Panc1 (cell line): ENCODE data around the gene HOXA13. TPM values are rescaled to one million over a fixed set of nuclear protein-coding genes. Genes with fewer than 3 reads are reported as not detected.

Experiments
- ATAC-seq: fragments of 200-7000 bp; cut with Tn5 transposase; 2 replicates; pipeline ENCODE4 v1.9.1; 2020; ENCODE audit warnings: mild to moderate bottlenecking, moderate library complexity
- BruUV-seq: library from RNA; stranded (reverse); fragments of 400-500 nt; replicated peaks from 2 replicates; lab custom pipeline; 2021; lab: Mats Ljungman, UMichigan
- CTCF ChIA-PET: fragments of 300-600 bp; sonication (Branson Sonifier 250); formaldehyde crosslinking; loops from one replicate; lab custom pipeline; 2022; ENCODE audit warnings: antibody characterized with exemption; lab: Charles Lee
- POLR2A ChIA-PET: fragments of 300-600 bp; sonication (Branson Sonifier 250); formaldehyde crosslinking; loops from one replicate; lab custom pipeline; 2022; ENCODE audit warnings: antibody characterized with exemption; lab: Charles Lee
- DNase-seq: peaks from one replicate; pipeline ENCODE4 v3.0.0-alpha.2; 2010; ENCODE audit warnings: low read depth, low spot score
- H3K27ac ChIP-seq: 2 replicates; pipeline ENCODE4 v1.5.1; 2011; ENCODE audit warnings: mild to moderate bottlenecking, low read length, inconsistent platforms
- H3K27me3 ChIP-seq: fragments of 200-500 bp; sonication (Bioruptor generic); 2 replicates; pipeline ENCODE4 v1.6.0; 2014; ENCODE audit warnings: low read length, inconsistent platforms; ENCODE audit not compliant: control insufficient read depth, insufficient read depth
- H3K36me3 ChIP-seq: fragments of 200-500 bp; sonication (Bioruptor generic); 2 replicates; pipeline ENCODE4 v1.5.1; 2014; ENCODE audit warnings: inconsistent platforms, mild to moderate bottlenecking, low read length, moderate library complexity; ENCODE audit not compliant: control insufficient read depth, insufficient read depth
- H3K4me1 ChIP-seq: 2 replicates; pipeline ENCODE4 v1.5.1; 2011; ENCODE audit warnings: inconsistent platforms, mild to moderate bottlenecking, low read length, moderate library complexity; ENCODE audit not compliant: control insufficient read depth, insufficient read depth
- H3K4me3 ChIP-seq, 2 experiments: 2 replicates each; pipeline ENCODE4 v1.5.1; 2011 to 2012; ENCODE audit warnings: low read depth in 2 of 2, low read length in 2 of 2, mild to moderate bottlenecking in 2 of 2, inconsistent platforms in 1 of 2, moderate library complexity in 1 of 2
- H3K9me3 ChIP-seq: fragments of 200-500 bp; sonication (Bioruptor generic); 2 replicates; pipeline ENCODE4 v1.5.1; 2014; ENCODE audit warnings: low read depth, mild to moderate bottlenecking, inconsistent platforms, low read length, moderate library complexity; ENCODE audit not compliant: control insufficient read depth, insufficient read depth
- POLR2AphosphoS5 ChIP-seq: IDR thresholded peaks from 2 replicates; pipeline ENCODE4 v1.6.1; 2012; ENCODE audit warnings: mild to moderate bottlenecking, low read depth, low read length, moderate library complexity
- SIN3A ChIP-seq: IDR thresholded peaks from 2 replicates; pipeline ENCODE4 v1.6.1; 2012; ENCODE audit warnings: low read depth, mild to moderate bottlenecking, low read length, moderate library complexity, borderline replicate concordance; ENCODE audit not compliant: insufficient read depth
- TCF7L2 ChIP-seq: IDR thresholded peaks from 2 replicates; pipeline ENCODE4 v1.6.1; 2011; ENCODE audit warnings: mild to moderate bottlenecking, low read depth, low read length, inconsistent platforms
- in situ Hi-C: cut with HindIII; loops from 2 replicates; pipeline ENCODE4 v1.10.0; 2016; ENCODE audit warnings: low sequenced_read_pairs, low pct_unique_long_range_greater_than_20kb
- intact Hi-C: fragments of 100-400 bp; cut with micrococcal nuclease; formaldehyde crosslinking; loops from one replicate; pipeline ENCODE4 v1.10.0; 2022; ENCODE audit not compliant: unreplicated experiment
- total RNA-seq: library from RNA; stranded (reverse); gene quantifications from one replicate; pipeline ENCODE4 v1.2.1, GENCODE V29; 2021; ENCODE audit not compliant: unreplicated experiment
- TF ChIP-seq, protein P1 (sequence below), 2 experiments: IDR thresholded peaks; 2 replicates each; pipeline ENCODE4 v1.6.1; 2011 to 2012; ENCODE audit warnings: low read depth in 2 of 2, control low read depth in 1 of 2, low read length in 1 of 2, mild to moderate bottlenecking in 1 of 2, moderate library complexity in 1 of 2; ENCODE audit not compliant: insufficient read depth in 1 of 2
- TF ChIP-seq, protein P2 (sequence below): fragments of 450-650 bp; IDR thresholded peaks from 2 replicates; pipeline ENCODE4 v1.5.1; 2017; ENCODE audit warnings: mild to moderate bottlenecking

Gene HOXA13
- total RNA-seq, 1 experiment from 2014 or later: 1.2 TPM

DNA sequence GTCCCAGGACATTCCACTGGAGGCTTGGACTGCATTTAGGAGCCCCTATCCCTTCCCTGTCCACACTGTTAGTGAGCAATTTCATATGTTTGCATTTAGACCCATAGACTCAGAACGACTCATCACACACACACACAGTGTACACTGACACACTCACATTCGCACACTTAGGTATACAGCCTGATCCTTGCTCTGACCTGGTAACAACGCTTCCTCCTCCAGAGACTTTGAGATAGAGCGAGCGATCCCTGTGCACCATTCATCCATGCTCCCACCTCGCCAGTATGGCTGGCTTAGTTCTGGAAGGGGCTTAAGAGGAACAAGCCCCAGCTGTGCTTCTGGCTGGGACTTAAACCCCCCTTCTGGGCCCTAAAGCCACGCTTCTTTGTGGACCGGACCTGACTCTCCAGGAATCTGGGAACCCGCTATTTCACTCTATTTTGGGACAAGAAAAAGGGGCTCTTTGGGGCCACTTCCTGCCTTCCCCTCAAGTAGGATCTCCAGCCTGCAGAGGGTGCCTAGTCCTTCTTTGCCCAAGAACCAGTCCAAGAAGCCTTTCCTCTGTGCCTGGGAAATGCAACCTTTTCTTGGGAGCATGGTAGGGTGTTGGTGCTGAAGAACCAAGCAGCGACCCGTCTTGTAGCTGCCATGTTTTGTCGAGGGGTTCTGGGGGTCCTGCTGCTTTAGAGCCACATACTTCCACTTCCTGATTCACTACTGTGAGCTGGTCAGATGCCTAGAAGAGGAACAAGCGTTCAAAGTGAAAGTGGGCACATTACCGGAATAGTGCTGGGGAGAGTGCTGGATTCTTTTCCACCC, 1.1 kb upstream of the HOXA13 start:
- POLR2A ChIA-PET: no interaction called here

DNA sequence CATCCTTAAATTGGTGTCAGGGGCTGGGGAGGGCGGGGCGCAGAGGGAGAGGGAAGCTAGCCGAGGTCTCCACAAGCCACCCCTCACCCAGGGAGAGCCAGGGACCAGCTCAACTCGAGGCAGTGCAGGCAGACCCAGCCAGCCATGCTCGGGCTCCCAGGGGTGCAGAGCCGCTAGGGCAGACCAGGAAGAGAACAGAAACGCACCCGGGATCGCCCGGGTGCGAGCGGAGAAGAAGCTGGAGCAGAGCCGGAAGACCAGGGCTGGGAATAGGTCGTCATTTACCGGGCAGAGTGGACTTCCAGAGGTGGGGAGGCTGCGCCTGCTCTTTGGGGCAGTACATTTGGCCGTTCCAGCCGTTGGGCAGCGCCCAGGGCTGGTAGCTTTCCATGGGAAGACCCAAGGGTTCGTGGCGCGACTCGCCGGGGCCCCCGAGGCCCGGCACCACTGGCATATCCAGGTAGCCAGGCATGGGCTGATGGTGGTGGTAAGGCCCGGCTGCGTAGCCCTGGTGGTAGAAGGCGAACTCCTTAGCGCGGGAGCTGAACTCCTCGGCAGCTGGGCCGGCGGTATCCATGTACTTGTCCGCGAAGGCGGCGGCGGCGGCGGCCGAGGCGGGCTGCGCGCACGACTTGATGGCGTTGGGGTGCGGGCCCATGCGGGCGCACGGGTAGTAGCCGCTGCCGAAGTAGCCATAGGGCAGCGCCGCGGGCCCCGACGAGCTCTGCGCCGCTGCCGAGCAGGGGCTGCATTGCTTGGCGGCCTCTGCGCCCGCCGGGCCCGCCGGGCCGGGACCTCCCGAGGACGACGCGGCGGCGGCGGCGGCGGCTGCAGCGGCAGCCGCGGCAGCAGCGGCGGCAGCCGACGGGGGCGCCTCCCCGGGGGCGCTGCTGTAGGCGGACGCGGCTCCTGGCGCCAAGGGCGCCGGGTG, 755 bp downstream of the HOXA13 start:
- no peaks in the 10 kb centered on the region for H3K9me3 ChIP-seq
- DNase-seq (no peak), ATAC-seq (peak; percentile 31)
- H3K4me1 ChIP-seq: peaks cover 17% of the 10 kb centered on the region
- H3K4me3 ChIP-seq: peak overlapping the region in 1 of 2 experiments; percentile 16; a peak in 2 of 4 replicates
- BruUV-seq: no TSS peak
- in situ Hi-C loops: no loop called here
- ChIA-PET POLR2A (no interaction called here), CTCF (interaction anchor here (0.6 to 1.4 kb wide), 3 partner anchors 11 to 895 kb away, joined by 3 to 5 read pairs (median 3); no protein-coding TSS in a partner anchor)
- intact Hi-C loops: loop anchor here (5.0 kb wide), 3 partner anchors 408 to 898 kb away; no protein-coding TSS in a partner anchor
- no peaks in the 10 kb centered on the region; the same call in 1 of the 2 replicates for H3K27me3 ChIP-seq
- TF ChIP-seq, protein P1, sequence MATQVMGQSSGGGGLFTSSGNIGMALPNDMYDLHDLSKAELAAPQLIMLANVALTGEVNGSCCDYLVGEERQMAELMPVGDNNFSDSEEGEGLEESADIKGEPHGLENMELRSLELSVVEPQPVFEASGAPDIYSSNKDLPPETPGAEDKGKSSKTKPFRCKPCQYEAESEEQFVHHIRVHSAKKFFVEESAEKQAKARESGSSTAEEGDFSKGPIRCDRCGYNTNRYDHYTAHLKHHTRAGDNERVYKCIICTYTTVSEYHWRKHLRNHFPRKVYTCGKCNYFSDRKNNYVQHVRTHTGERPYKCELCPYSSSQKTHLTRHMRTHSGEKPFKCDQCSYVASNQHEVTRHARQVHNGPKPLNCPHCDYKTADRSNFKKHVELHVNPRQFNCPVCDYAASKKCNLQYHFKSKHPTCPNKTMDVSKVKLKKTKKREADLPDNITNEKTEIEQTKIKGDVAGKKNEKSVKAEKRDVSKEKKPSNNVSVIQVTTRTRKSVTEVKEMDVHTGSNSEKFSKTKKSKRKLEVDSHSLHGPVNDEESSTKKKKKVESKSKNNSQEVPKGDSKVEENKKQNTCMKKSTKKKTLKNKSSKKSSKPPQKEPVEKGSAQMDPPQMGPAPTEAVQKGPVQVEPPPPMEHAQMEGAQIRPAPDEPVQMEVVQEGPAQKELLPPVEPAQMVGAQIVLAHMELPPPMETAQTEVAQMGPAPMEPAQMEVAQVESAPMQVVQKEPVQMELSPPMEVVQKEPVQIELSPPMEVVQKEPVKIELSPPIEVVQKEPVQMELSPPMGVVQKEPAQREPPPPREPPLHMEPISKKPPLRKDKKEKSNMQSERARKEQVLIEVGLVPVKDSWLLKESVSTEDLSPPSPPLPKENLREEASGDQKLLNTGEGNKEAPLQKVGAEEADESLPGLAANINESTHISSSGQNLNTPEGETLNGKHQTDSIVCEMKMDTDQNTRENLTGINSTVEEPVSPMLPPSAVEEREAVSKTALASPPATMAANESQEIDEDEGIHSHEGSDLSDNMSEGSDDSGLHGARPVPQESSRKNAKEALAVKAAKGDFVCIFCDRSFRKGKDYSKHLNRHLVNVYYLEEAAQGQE (IDR thresholded peaks at IDR 0.05; ENCODE audit: insufficient read depth in 1 of 2, low read depth in 2 of 2, low read length in 1 of 2): no peak
- TF ChIP-seq, protein P2, sequence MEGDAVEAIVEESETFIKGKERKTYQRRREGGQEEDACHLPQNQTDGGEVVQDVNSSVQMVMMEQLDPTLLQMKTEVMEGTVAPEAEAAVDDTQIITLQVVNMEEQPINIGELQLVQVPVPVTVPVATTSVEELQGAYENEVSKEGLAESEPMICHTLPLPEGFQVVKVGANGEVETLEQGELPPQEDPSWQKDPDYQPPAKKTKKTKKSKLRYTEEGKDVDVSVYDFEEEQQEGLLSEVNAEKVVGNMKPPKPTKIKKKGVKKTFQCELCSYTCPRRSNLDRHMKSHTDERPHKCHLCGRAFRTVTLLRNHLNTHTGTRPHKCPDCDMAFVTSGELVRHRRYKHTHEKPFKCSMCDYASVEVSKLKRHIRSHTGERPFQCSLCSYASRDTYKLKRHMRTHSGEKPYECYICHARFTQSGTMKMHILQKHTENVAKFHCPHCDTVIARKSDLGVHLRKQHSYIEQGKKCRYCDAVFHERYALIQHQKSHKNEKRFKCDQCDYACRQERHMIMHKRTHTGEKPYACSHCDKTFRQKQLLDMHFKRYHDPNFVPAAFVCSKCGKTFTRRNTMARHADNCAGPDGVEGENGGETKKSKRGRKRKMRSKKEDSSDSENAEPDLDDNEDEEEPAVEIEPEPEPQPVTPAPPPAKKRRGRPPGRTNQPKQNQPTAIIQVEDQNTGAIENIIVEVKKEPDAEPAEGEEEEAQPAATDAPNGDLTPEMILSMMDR: no peak
- TF ChIP-seq POLR2AphosphoS5 (no peak), TCF7L2 (no peak), SIN3A (no peak)
- no peak overlapping the region for H3K27ac ChIP-seq
- H3K36me3 ChIP-seq: peaks cover 2% of the 10 kb centered on the region; the same call in 1 of the 2 replicates

More for the DNA sequence above, 1.1 kb upstream of the HOXA13 start:
- no peaks in the 10 kb centered on the region for H3K9me3 ChIP-seq
- peak overlapping the region; percentile 0; the same call in 1 of the 2 replicates for H3K27ac ChIP-seq
- DNase-seq (no peak), ATAC-seq (peak; percentile 24)
- H3K4me3 ChIP-seq: peak overlapping the region; percentile 49 to 59
- H3K36me3 ChIP-seq: peaks cover 2% of the 10 kb centered on the region; the same call in 1 of the 2 replicates
- intact Hi-C loops: no loop called here
- H3K4me1 ChIP-seq: peaks cover 17% of the 10 kb centered on the region
- no peaks in the 10 kb centered on the region; the same call in 1 of the 2 replicates for H3K27me3 ChIP-seq
- CTCF ChIA-PET: interaction anchor here (1.1 kb wide), 1 partner anchor 893 kb away, joined by 5 read pairs; no protein-coding TSS in a partner anchor
- in situ Hi-C loops: no loop called here
- BruUV-seq: no TSS peak
- TF ChIP-seq, protein P2: no peak
- TF ChIP-seq TCF7L2 (no peak), SIN3A (no peak), POLR2AphosphoS5 (no peak)
- TF ChIP-seq, protein P1 (IDR thresholded peaks at IDR 0.05; ENCODE audit: insufficient read depth in 1 of 2, low read depth in 2 of 2, low read length in 1 of 2): no peak
